HL-60 (cell line): ENCODE data around the gene THY1.

Source experiments
- DNase-seq, 2 experiments: peaks; one replicate each; pipeline ENCODE4 v3.0.0-alpha.2; 2010 to 2020; ENCODE audit warnings: low read depth in 1 of 2, low spot score in 1 of 2
- H3K27ac ChIP-seq: fragments of 250-450 bp; sonication (Bioruptor Pico); replicated peaks from 2 replicates; pipeline ENCODE4 v1.5.1; 2020; ENCODE audit warnings: mild to moderate bottlenecking, moderate library complexity
- H3K27me3 ChIP-seq: fragments of 250-450 bp; sonication (Bioruptor Pico); 2 replicates; pipeline ENCODE4 v1.5.1; 2021; ENCODE audit warnings: mild to moderate bottlenecking, moderate library complexity; ENCODE audit not compliant: insufficient read depth, poor library complexity, severe bottlenecking
- H3K4me3 ChIP-seq: replicated peaks from 2 replicates; pipeline ENCODE4 v1.5.1; 2011; ENCODE audit warnings: mild to moderate bottlenecking, control low read depth, low read length; ENCODE audit not compliant: insufficient read depth
- GABPA ChIP-seq: IDR thresholded peaks from 2 replicates; pipeline ENCODE4 v1.6.1; 2012; ENCODE audit warnings: low read depth
- POLR2AphosphoS5 ChIP-seq: IDR thresholded peaks from 2 replicates; pipeline ENCODE4 v1.6.1; 2012; ENCODE audit warnings: low read depth
- REST ChIP-seq: IDR thresholded peaks from 2 replicates; pipeline ENCODE4 v1.6.1; 2012; ENCODE audit warnings: low read depth; ENCODE audit not compliant: insufficient replicate concordance
- SPI1 ChIP-seq: IDR thresholded peaks from 2 replicates; pipeline ENCODE4 v1.6.1; 2012; ENCODE audit warnings: low read depth, mild to moderate bottlenecking, borderline replicate concordance
- TF ChIP-seq, protein P1 (sequence below): IDR thresholded peaks from one replicate; pipeline ENCODE4 v1.5.1; 2011; ENCODE audit warnings: low read length, control low read depth, inconsistent platforms; ENCODE audit not compliant: insufficient read depth

The THY1 gene

DNA sequence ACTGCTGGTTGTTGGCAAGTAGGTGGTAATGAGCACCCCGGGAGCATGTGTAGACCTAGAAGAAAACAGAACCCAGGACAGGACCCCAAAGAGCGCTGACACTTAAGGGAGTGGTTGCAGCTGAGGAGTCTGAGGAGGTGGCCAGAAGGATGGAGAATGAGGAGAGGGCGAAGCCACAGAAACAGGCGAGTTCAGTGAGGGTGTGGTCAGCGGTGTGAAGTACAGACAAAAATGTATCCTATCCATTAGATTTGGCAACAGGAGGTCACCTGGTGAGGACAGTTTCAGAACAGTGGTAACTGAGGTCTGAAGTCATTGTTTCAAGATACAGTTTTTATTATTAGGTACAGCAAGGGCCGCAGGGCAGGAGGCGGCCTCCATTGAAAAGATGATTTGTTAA is 8.6 kb upstream of the THY1 start:
- H3K27ac ChIP-seq = no peak overlapping the region
- H3K27me3 ChIP-seq = no peaks in the 10 kb centered on the region
- TF ChIP-seq SPI1 (no peak), GABPA (no peak), POLR2AphosphoS5 (no peak), REST (no peak)
- TF ChIP-seq, protein P1, sequence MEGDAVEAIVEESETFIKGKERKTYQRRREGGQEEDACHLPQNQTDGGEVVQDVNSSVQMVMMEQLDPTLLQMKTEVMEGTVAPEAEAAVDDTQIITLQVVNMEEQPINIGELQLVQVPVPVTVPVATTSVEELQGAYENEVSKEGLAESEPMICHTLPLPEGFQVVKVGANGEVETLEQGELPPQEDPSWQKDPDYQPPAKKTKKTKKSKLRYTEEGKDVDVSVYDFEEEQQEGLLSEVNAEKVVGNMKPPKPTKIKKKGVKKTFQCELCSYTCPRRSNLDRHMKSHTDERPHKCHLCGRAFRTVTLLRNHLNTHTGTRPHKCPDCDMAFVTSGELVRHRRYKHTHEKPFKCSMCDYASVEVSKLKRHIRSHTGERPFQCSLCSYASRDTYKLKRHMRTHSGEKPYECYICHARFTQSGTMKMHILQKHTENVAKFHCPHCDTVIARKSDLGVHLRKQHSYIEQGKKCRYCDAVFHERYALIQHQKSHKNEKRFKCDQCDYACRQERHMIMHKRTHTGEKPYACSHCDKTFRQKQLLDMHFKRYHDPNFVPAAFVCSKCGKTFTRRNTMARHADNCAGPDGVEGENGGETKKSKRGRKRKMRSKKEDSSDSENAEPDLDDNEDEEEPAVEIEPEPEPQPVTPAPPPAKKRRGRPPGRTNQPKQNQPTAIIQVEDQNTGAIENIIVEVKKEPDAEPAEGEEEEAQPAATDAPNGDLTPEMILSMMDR = no peak
- no peak for DNase-seq
- H3K4me3 ChIP-seq = no peak overlapping the region

- no peak overlapping the region for H3K27ac ChIP-seq
- DNase-seq = peak; percentile 44 to 49
- TF ChIP-seq POLR2AphosphoS5 = no peak
- no peak for TF ChIP-seq SPI1
- TF ChIP-seq, protein P1 = no peak
- no peak for TF ChIP-seq REST
- TF ChIP-seq GABPA = no peak
- H3K4me3 ChIP-seq = no peak overlapping the region
- peaks cover 14% of the 10 kb centered on the region for H3K27me3 ChIP-seq
Observed at GRCh38 chr11:119427279-119427678, 4.3 kb upstream of the THY1 start.

DNA sequence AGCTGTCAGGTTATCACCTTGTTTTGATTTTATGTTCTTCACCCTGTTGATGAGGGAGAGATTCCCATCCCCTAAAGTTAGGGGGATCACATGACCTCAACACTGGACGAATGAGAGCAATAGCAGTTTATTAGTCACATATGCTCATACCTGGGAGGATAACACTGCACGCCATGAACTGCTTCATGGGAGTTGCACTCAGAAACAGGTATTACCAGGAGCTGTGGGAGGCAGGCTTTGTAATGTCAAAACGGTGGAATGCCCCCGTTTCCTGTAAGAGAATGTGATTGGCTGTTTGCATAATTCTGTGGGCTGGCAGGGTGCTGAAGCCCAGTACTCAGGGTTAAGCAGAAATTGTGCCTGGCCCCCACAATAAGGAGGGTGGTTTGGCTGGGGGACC is 3.2 kb upstream of the THY1 start:
- TF ChIP-seq SPI1 (no peak), GABPA (no peak), REST (no peak), POLR2AphosphoS5 (no peak)
- TF ChIP-seq, protein P1 = no peak
- H3K4me3 ChIP-seq = no peak overlapping the region
- H3K27ac ChIP-seq = no peak overlapping the region
- no peak for DNase-seq
- H3K27me3 ChIP-seq = peaks cover 23% of the 10 kb centered on the region
